Measurements from ENCODE around the gene THSD7B.
"Not testable (repeated sequence)": the region's sequence is repeated elsewhere in the genome, so short reads cannot be mapped to it uniquely, and the experiment has no call there.

The THSD7B gene

DNA sequence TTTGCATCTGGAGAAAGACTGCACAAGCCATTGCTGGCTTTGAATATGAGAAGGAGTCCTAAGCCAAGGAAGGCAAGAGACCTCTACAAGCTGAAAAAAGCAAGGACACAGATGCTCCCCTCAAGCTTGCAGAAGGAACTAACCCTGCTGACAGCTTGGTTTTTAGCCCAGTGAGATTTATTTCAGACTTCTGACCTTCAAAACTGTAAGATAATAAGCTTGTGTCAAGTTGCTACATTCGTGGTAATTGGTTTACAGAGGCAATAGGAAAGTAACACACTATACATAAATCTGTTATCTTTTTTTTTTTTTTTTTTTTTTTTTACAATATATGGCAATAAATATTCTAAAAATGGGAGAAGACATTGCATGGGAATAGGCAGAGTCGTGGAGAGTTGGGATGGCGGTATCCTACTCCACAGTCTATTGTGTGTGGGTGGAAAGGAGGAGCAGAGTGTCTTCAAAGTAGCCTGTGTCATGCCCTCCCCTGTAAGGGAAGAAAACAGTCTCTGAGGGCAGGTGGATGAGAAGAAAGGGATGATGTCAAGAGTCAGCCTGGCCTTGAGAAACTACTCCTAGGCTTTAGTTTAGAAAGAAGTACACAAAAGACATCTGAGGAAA is 196.9 kb downstream of the THSD7B start:
- no peak for DNase-seq

DNA sequence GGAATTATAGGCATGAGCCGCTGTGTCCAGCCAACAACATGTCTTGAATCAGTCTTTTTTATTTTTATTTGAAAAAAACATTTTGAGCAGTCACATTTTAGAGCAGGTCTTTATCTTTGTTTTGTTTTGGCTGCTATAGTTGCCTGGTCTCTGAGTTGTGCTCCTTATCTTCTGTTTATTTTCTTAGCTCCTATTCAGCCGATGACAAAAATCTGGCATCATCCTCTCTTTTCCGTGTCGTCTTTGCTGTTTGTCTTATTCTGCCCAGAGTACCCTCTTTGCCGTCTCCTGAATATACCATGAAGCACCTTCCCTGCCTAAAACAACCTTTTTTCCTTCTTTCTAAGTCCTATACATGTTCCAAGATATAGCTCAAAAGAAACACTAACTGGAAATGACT is 201.1 kb downstream of the THSD7B start:
- DNase-seq, result no peak

DNA sequence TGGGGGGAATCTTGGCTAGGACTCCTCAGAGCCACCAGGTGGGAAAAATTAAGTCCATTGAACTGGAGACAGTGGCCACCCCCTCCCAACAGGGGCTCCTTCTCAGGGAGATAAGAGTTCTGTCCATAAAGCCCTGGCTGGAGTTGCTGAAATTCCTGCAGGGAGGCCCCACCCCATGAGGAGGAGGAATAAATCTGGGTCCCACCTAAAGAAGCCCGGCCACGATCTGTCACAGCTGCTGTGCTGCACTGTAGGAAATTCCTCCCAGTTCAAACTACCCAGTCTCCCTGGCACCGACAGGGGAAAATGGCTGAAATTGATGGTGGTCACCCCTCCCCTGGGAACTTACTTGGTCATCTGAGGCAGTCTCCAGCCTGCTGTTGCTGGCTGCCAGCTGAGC is 215.0 kb downstream of the THSD7B start:
- no peak for DNase-seq

DNA sequence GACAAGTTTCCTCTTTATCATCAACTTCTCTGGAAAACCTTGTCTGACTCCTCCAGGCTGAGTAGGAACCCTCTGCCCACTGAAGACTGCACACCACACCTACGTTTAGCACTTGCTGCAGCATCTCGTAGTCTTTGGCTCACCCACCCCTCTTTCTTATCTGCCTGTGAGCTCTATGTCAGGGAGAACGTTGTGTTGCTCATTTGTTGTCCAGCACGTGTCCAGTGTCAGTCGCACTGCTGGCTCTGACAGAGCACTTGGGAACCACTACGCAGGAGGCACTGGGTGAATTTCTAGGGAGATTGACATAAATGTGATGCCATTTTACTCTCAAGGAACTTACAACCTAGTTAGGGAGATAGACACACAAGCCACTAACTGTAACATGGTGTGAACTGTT is 216.3 kb downstream of the THSD7B start:
- DNase-seq, result not testable (repeated sequence)

DNA sequence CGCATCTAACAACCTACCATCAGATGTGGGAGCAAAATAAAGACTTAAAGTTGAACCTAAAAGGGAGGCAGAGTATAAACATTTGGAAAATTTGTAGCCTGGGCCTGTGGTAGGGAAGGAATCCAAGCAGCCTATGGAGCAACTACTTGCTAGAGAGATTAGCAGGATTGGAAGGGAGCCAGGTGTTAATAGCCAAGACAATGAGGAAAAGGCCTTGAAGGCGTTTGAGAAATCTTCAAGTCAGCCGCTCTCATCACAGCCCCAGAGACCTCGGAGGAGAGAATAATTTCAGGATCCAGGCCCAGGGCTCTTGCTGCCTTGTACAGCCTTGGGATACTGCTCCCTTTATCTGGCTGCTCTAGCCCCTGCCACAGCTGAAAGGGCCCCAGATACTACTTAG is 219.7 kb downstream of the THSD7B start:
- DNase-seq, result no peak

DNA sequence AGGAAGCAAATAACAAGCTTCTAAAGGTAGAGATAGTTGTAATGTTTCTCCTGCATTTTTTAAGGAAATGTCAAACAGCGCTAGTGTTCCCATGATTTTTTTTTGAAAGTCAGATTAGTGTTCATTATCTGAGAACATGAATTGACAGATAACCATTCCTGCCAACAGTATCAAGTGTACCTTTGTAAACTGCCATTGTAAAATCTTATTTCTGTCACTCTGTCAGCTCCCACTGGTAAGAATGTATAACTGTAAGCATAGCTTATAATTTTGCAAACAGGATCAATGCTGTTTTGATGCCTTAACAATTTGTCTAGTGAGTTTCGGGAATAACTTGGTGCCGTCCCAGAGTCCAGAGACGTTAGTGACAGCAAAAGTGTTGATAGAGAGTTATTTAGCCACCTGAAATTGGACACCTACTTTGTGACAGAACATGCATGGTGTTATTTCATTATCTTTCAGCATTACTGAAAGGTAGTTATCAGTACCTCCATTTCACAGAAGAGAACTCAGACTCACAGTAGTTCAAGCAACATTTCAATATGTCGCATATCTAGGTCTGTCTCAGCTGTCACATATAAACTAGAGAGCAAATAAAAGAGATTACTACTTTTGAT is 221.4 kb downstream of the THSD7B start:
- DNase-seq, result no peak

DNA sequence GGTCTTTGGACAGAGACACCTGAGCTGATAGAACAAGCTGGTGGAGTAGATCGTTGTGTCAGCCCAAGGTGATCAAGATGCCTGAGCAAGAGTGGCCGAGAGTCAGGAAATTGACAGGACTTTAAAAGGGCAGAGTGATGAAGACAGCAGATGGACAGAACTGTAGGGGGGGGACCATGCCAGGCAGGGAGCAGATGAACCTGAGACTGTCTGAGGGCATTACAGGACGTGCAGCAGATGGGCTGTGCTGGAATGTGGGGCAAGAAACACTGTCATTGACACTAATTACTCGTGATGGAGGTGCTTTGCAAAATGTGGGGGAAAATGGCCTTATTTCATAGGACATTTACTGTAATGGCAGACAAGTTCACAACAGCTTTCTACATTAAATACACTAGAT is 225.0 kb downstream of the THSD7B start:
- no peak for DNase-seq

DNA sequence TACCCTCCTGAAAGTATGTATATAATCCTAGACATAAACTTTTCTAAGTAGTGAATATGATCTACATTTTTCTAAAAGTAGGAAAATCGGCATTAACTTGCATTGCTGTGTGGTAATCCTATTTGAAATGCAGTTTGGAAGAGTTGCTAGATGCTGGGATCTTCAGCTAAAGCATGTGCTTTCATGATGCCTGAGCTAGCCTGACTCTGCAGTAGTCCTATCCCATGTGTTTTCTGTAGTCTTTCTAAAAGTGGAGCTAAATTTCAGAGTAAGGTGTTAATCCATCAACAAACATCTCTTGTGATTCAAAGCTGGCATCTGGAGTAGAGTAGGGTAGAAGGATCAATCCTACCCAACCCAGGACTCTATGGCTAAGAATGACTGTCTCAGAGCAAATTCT is 229.4 kb downstream of the THSD7B start:
- DNase-seq, result no peak

DNA sequence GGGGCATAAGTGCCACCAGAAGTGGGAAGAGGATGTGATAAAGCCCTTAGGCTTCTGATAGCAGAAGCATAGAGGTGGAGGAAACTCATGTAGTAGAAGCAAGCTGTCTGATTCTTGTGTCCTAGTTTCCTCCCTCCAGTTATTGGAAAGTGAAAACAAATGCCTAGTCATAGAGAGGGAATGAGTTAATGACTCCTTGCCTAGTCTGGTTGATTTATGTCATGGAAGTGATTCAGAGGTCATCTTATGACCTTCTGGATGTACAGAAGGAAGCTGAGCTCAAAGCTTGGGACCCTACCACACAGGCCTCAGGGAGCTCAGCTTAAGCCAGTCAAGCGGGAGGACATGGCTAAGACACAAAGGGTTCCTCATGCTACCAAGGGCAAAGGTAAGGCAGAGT is 232.2 kb downstream of the THSD7B start:
- DNase-seq, result no peak

DNA sequence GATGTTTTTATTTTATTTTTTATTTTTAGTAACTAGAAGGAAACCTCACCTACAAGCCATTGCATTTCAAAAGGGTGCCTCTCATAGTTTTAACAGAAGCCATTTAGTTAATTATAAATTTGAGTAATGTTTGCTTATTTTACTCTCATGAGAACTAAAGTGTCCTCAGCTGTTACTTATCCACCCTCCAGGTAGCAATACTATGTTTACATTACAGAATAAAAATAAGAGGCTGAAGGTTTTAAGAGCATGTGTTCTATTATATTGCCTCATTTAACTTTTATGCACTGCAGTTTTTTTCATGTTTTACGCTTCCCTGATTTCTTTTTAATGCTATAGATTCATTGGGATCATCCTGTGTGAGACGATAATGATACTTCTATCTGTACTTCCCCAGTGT is 235.5 kb downstream of the THSD7B start:
- DNase-seq, result no peak

DNA sequence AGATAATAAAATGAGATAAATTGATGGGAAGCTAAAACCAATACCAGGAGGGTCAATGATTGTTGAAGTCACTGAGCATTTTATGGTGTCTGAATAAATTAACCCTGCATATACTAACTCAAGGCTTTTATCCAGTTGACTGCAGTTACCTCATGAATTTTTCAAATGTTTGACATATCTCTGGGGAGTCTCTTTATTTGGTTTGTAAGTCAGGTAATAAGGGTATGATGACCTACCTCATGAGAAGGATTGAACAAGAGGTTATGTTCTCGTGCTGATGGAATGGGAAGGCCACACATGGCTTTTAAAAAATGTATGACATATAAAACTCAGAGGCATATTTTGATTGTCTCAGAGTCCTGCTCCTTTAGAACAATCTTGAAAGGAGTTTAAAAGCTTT is 237.6 kb downstream of the THSD7B start:
- no peak for DNase-seq

DNA sequence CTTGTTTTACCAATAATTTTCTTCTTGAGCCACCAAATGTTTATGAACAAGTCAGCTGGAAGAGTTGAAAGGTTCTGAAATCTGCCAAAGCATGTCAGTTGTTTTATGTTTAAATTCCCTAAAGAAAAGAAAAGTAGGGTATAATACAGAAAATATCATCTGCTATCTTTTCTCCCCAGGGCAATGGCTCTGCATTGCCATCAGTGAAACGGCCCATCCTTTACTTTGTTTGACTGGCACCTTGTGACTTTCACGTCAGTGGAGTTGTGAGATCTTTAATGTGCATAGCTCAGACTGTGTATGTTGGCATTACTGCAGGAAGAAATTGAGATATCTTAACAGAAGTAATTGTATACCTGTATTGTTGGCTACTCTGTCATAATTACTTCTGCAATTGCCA is 239.9 kb downstream of the THSD7B start:
- no peak for DNase-seq

DNA sequence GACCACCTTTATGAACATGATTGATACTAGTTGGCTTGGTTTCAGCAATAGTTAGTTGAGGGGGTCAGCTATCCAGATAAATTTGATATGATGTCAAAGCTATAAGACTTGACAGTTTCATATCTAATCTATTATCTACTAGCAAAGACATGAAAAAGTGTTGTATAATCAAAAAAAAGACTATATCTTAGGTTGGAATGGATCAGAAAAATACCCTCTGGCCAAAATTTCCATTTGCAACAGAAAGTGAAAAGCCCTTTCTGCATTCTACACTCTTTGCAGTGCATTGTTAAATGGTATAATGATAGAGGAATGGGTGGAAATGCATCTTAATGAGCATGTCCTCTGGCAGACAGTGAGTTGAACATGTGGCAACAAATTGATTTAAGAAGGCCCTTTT is 242.6 kb downstream of the THSD7B start:
- DNase-seq, result no peak

DNA sequence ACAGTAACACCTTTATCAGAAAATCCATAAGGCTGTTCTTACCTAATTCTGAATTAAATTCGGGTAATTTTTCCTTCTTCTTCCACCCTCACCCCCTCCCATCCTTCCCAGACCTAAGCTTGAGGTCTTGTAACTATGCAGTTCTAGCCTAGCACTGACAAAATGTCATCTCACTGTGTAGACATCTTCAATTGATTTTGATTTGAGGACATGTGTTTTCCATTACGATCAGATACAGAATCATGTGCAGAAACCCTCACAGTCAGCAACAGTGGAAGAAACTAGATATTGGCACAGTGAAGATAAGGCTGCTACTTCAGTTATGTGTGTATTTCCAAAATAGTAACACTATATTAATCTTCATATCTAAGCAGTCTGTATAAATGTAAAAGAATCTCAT is 244.6 kb downstream of the THSD7B start:
- DNase-seq, result no peak

DNA sequence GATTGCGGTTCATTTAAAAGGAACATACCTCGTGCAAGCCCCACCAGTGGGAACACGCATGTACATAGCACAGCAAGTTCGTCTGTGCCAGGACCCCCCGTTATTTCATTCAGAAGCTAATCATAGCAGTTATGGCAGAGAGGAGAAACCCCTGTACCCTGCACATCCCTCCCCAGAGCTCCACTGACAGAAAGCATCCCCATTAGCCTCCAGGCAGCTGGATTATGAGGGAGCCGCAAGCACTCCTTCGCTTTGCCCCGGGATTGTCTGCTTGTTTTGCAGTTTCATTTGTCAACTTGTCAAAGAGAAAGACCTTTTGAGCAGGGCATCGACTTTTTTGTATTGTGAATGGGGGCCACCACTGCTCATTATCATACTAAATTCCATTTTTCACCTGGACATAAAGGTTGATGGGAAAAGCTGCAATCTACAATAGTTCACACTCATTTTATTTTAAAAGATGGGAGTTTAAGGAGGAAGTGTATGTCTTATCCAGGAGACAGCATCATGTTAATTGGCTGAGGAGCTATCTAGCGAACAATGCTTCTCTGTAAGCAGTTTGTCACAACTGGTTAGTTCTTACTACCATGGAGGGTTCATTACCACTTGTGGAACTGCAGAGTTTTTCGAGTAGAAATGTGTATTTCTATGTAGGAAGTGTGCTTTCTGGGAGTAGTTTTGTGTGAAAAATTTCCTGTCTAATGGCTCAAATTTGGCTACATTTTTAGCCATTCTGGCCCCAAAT is 255.3 kb downstream of the THSD7B start:
- no peak for DNase-seq

DNA sequence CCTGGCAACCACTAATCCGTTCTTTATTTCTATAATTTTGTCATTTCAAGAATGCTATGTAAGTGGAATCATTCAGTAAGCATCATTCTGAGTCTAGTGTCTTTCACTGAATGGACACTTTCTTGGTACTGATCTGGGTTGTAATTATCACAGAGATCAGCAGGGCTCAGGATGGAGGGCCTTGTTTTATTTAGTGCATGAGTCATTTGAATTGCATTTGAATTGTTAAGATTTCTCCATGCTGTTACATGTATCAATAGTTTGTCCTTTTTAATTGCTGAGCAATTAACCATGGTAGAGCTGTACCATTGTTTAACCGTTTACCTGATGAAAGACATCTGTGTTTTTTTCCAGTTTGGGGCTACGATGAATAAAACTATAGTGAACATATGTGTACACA is 256.4 kb downstream of the THSD7B start:
- DNase-seq, result no peak

DNA sequence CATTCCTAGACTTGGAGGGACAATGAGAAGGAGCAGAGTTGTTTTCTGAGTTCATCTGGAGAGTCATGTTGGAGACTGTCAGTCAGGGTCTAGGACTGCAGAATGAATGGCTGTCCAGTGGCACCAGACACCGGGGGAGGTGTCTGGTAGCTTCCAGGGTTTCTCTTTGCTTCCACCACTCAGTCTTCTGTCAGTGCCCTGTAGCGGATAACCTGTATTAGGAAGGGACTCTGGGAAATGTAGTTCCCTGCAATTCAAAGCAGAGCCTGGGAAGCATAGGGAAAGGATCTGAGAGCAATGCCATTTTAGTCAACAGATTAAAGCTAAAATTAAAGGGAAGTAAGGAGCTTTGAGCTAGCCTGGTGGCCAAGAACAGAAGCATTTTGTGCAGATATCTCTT is 257.9 kb downstream of the THSD7B start:
- no peak for DNase-seq

DNA sequence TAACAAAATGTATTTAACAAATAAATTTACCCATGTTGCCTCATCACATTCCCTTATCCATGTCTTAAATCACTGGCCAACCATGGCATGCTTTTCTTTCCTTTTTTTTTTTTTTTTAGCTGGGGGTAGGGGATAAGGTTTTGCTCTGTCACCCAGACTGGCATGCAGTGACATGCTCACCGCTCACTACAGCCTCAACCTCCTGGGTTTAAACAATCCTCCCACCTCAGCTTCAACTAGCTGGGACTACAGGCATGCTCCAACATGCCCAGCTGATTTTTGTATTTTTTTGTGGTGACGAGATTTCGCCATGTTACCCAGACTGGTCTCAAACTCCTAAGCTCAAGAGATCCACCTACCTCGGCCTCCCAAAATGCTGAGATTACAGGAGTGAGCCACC is 266.4 kb downstream of the THSD7B start:
- no peak for DNase-seq

DNA sequence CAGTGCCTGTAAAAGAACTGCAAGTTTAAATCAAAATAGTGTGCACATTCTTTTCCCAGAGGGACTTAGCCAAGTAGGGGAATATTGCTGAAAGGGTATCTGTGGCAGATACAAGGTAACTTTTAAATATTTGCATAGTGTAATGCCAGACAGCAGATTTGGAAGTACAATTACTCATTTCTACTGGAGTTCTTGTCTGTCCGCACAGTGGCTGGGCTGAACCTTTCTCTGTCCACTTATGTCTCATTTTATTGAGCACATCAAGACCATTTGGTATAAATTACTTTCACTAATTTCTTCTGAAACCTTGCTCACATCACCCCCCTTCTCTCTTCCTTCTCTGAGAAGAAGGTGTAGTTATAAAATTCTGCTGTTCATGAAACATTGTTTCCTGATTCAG is 271.3 kb downstream of the THSD7B start:
- DNase-seq, result no peak

DNA sequence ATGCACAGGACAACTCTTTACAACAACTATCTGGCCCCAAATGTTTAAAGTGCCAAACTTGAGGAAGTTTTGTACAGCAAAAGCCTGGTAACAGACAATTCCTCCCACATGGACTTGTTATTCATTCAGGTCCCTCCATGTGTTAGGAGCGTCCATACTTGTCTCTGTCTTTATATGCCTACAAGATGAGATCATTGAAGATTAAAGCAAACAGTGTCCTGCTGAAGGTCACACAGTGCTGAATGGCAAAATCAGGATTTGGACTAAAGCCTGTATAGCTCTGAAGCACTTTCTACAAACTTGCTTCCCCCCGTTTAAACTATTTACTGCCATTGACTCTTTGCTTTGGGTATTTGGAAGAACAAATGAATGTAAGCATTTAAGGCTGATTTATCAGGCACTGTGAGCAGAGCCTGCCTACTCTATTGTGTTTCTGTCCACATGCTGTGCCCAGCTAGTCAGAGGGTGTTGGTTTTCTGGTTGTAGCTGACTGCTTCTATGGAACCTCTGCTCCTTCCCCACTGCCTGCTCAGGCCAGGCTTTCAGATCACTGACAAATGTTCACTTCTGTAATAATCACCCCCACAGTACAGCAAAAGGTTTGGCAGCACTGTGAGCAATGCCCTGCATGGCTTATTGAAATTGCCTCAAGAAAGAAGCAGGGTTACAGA is 274.3 kb downstream of the THSD7B start:
- DNase-seq, result no peak

DNA sequence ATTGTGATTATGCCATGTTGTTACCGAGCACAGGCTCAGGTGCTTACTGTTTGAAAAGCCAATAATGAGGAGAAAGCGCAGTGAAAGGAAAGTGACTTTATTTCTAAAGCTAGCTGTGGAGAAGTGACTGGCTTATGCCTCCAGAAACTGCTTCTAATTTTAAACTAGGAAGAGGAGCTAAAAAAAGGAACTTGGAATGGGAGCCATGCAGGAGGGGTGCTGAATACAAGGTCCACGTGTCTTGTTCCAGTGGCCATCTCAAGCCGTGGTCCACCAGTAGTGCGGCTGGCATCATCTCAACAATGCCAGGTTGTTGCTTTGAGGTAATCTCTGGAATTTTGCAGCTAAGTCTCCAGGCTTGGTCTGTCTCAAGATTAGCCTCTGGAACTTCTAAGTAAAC is 282.0 kb downstream of the THSD7B start:
- DNase-seq, result no peak

DNA sequence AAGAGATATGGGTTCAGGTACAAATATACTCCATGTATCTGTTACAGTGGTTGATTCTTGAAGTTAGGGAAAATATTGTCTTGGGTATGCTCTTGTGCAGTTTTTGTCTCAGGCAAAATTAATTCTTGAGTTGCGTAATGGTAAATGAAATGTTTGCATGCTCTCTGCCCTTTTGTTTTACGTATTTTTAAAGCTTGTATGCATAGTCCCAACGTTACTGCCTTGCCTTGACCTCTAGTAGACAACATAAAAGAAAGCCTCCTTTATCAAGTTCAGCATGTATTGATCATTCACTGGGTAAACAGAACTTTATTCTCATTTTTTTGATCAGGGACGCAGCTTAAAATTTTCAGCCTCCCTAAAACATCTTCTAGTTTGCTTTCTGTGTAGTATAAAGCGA is 283.1 kb downstream of the THSD7B start:
- DNase-seq, result no peak

DNA sequence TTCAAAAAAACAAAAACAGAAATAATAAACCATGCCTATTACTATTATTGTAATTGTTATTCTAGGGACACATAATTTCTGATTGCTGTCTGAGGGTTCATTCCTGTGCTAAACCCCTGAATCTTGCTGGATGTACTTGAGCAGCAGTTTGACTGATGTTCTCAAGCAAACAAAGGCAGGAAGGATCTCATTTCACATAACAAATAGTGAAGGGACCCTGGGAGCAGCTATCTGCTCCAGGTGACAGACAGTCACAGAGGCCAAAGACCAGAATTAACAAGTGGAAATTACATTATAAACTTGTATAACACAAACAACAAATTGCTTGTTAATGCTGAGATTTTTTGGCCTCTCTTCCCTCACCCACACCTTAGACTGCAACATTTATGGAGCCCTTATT is 284.2 kb downstream of the THSD7B start:
- DNase-seq, result no peak

DNA sequence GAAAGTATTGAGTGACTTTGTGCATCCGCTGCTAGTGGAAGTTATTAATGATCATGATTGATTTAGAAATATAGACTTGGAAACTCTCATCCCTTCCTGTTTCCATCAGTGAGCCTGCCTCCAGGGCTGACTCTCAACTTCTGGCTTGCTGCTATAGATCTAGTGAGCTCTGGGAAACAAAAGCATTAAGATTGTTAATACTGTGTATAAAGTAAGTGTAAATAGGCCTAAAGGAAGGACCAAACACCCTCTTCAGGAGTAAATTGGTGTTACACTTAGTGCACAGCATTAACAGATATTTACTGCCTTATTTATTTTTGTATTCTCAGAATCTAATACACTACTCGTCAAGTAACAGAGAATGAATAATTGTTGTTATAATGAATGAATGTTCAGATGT is 285.6 kb downstream of the THSD7B start:
- peak; percentile 3 for DNase-seq

Measured in hematopoietic multipotent progenitor cell treated with erythropoietin and hydrocortisone succinate and interleukin-3 and kit ligand, for 4 days (in vitro differentiated cells).